GM12864 (cell line): Measurements from ENCODE around the gene MTNR1A.

ENCODE experiments used
- DNase-seq: peaks from one replicate; pipeline ENCODE4 v3.0.0-alpha.2; 2011; ENCODE audit warnings: low read depth
- H3K4me3 ChIP-seq: 2 replicates; pipeline ENCODE4 v1.5.1; 2011; ENCODE audit warnings: mild to moderate bottlenecking, low read depth, low read length, control low read depth
- TF ChIP-seq, protein P1 (sequence below): IDR thresholded peaks from 2 replicates; pipeline ENCODE4 v1.5.1; 2011; ENCODE audit warnings: low read depth, mild to moderate bottlenecking, moderate library complexity, low read length, control low read depth, inconsistent platforms; ENCODE audit errors: missing control alignments

Gene MTNR1A

GRCh38 chr4:186483656-186484055, 71.7 kb downstream of the MTNR1A start:
- DNase-seq = no peak
- H3K4me3 ChIP-seq = no peak overlapping the region
- TF ChIP-seq, protein P1, sequence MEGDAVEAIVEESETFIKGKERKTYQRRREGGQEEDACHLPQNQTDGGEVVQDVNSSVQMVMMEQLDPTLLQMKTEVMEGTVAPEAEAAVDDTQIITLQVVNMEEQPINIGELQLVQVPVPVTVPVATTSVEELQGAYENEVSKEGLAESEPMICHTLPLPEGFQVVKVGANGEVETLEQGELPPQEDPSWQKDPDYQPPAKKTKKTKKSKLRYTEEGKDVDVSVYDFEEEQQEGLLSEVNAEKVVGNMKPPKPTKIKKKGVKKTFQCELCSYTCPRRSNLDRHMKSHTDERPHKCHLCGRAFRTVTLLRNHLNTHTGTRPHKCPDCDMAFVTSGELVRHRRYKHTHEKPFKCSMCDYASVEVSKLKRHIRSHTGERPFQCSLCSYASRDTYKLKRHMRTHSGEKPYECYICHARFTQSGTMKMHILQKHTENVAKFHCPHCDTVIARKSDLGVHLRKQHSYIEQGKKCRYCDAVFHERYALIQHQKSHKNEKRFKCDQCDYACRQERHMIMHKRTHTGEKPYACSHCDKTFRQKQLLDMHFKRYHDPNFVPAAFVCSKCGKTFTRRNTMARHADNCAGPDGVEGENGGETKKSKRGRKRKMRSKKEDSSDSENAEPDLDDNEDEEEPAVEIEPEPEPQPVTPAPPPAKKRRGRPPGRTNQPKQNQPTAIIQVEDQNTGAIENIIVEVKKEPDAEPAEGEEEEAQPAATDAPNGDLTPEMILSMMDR = no peak
